Anterior cingulate cortex (tissue), 58 donors: ENCODE measurements around the gene ANO9.
A peak's percentile ranks its signal among the peaks of the same experiment; 100 is the strongest.

ENCODE experiments used
- DNase-seq, 58 donors: peaks; one replicate each; lab custom pipeline; 2025; lab: John Stamatoyannopoulos, UW

The ANO9 gene

DNA sequence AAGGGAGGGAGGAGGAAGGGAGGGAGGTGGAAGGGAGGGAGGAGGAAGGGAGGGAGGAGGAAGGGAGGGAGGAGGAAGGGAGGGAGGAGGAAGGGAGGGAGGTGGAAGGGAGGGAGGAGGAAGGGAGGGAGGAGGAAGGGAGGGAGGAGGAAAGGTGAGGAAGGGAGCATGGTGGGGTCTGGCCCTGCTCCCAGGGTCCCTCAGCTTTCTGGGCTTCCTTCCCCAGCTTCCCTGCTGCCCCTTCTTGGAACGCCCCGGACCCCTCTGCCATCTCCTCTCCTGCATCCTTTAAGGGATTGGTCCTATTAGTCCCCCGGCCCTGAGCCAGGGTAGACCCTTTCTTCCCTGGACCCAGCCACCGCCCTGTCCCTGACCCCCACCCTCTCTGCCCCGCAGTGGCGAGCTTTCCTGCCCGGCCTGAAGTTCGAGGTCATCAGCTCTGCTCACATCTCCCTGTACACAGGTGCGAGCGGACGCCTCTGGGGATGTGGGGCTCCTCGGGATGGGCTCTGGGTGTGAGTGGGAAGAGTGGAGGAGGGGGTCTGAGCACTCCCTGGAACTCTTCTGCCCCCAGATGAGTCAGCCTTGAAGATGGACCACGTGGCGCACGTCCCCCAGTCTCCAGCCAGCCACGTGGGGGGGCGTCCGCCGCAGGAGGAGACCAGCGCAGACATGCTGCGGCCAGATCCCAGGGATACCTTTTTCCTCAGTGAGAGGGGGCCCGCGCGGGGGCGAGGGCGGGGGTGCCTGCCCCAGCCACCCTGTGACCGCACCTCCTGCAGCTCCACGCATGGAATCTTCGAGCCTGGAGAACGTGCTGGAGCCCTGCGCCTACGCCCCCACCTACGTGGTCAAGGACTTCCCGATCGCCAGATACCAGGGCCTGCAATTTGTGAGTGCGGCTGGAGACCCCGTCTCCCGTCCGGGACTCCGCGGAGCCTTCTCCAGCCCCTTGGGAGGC, 66.5 kb downstream of the ANO9 start:
- DNase-seq: no peak

DNA sequence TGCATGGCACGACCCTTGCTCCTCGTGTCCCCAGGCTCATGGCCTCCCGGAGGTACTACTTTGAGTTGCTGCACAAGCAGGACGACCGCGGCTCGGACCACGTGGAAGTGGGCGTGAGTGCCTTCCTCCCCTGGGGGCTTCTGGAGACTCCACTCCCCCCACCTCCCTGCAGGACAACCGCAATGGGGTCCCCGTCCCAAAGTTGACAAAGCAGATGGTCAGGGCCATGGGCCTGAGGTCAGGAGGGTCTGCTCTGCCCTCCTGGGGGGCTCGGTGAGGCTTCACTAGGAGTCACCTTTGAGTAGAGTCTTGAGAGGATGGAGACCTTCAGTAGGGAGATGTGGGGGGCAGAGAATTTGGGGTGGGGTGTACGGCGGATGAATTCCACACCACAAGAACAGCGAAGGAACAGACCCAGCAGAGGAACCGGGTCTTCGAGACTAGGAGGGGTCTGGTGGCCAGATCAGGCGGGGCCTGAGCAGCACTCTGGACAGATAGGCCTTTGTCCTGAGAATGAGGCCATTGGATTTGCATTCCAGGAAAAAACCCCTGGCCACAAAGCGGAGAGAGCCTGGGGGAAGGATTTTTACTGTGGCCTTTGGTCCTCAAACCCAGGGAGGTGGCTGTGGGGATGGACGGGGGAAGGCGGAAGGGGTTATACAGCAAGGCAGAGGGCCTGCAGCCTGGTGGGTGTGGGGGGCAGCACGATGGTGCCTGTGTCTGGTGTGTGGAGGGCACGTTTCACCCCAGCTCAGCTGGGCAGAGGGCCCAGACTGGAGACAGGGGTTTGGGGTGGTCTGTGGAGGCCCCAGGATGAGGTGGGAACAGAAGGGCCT, 67.9 kb downstream of the ANO9 start:
- DNase-seq: peak in 41 of 58 donors; percentile 17 to 81 (median 59)

DNA sequence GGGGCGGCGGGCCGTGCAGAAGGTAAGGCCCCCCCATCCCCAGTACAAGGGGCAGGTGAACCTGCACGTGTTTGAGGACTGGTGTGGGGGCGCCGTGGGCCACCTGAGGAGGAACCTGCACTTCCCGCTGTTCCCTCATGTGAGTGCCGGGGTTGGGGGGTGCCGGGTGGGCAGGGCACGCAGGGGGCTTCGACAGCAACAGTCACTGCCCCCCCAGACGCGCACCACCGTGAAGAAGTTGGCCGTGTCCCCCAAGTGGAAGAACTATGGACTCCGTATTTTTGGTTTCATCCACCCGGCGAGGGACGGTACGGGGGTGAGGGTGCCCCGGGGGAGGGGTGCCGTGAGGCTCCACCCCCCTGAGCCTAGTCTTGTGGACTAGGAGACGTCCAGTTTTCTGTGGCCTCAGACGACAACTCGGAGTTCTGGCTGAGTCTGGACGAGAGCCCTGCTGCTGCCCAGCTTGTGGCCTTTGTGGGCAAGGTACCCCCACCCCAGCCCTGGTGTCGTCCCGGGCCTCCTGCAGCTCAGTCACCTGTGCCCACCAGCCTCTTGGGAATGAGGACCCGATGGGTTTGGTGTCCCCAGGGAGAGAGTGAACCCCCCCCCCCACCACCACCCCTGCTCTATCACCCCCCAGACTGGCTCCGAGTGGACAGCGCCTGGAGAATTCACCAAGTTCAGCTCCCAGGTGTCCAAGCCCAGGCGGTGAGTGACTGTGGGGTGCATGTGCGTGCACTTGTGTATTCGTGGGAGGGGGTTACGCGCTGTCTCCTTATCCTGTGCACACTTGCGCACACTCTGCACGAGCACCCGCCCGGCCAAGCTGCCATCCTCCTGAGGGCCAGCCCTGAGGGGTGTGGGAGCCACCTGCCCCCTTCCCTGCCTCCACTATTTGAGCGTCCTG, 68.7 kb downstream of the ANO9 start:
- DNase-seq: no peak

DNA sequence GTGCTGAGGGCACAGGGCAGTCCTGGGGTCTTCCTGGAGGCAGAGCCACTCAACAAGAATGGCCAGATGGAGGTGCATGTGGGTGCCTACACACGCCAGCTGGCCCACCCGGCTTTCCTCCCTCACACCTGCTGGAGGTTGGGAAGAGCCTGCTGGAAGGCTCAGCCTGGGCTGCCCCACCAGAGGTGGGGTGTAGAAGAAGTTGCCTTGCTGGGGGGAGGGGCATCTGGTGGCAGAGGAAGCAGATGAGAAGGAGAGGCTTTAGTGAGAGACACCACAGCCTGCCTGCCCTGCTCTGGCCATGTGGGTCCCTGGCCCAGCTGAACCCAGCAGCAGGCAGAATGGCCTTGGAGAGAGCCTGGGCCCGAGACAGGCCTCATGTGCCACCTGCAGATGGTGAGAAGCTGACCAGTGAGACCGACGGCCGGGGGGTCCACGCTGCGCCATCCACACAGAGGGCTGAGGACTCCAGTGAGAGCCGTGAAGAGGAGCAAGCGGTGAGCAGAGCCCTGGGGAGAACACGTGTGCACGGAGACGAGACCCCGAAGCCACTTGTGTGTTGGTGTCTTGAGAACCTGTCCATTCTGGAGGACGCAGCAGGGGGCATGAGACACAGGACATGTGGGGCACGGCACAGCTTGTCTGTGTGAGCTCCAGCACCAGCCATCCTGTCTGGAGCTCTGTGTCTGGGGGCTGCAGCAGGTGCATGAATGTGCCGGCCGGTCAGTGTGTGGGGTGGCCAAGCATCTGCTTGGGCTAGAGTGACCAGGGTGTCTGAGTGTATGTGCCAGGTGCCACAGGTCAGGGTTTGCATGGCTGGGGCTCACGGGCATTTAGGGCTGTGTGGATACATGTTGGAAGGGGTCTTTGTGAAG, 69.9 kb downstream of the ANO9 start:
- DNase-seq: no peak

DNA sequence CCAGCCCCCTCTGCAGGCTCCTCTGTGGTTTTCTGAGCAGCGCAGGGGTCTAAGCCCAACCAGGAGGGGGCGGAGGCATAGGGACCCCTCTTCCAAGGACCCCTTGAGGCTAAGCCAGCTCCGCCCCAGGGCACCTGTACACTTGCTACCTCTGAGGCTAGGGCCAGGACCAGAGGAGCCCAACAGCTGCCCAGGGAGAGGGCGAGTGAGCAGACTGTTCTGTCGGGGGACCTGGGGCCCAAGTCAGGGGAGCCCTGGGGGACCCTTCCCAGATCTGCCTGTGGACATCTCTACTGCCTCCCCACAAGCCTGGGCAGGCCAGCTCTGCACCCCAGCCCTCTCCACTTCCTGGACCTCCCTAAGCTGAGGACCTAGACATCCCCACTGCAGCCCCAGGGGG, 70.8 kb downstream of the ANO9 start:
- DNase-seq: no peak

DNA sequence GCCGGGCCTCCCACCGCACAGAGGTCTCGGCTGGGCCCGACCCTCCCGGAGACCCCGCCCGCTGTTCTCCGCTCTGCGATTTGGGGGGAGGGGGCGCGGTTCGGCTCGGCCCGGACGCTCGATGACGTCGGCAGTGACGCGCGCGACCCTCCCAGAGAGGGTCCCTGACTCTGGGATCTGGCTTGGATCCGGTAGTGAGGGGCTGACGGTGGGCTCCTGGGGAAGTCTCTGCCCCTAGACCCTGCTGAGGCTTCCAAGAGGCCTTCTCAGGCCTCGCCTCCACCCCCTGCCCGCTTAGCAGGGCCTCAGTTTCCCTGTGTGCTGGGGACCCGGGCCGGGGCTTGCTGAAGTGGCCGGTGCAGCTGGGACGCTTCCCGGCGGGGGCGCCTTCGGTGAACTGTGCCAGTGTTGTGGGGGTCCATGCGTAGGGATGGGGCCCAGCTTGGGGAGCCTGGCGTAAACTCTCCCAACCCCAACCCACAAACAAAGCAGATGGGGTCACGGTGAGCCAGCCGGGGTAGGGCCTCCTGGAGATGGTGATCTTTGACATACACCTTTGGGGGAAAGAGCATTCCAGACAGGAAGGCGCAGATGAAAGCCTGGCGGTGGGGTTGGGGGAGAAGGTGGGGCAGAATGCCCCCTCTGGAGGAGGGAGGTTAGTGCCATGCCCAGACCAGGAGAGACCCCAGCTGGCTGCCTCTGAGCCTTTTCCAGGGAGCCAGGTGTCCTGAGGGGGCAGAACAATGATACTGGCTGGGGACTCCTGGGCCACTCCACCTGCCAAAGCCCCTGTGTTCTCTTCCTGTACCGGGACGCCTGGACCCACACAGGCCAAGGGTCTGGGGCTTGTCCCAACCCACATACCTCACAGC, 71.5 kb downstream of the ANO9 start:
- DNase-seq: peak in 1 of 58 donors; percentile 33

DNA sequence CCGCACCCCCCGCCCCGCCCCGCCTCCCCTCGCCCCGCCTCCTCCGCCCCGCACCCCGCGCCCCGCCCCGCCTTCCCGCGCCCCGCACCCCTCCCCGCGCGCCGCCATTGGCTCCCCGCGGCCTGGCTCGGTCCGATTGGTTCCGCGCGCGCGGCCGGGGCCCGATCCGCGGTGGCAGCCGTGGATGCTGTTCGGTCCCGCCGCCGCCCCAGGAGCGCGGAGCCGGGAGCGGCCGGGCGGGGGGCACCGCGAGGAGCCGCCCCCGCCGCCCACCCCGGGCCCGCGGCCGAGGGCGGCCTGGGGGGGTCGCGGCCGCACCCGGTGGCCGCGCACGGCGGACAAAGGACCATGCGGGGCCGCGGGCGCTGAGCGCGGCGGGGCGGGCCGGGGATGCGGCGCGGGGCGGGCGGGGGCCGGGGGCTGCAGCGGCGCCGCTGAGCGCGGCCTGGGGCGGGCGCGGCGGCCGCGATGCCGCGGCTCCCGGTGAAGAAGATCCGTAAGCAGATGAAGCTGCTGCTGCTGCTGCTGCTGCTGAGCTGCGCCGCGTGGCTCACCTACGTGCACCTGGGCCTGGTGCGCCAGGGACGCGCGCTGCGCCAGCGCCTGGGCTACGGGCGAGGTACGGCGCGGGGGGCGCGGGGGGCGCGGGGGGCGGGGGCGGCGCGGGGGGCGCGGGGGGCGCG, 72.3 kb downstream of the ANO9 start, which contains the start of gene B4GALNT4:
Gene B4GALNT4 (plus strand): TSS at position 164 of the 683 bp plus-strand sequence. CDS start 305 bp downstream, at position 469.
- DNase-seq: peak in 47 of 58 donors; percentile 19 to 82 (median 58)

DNA sequence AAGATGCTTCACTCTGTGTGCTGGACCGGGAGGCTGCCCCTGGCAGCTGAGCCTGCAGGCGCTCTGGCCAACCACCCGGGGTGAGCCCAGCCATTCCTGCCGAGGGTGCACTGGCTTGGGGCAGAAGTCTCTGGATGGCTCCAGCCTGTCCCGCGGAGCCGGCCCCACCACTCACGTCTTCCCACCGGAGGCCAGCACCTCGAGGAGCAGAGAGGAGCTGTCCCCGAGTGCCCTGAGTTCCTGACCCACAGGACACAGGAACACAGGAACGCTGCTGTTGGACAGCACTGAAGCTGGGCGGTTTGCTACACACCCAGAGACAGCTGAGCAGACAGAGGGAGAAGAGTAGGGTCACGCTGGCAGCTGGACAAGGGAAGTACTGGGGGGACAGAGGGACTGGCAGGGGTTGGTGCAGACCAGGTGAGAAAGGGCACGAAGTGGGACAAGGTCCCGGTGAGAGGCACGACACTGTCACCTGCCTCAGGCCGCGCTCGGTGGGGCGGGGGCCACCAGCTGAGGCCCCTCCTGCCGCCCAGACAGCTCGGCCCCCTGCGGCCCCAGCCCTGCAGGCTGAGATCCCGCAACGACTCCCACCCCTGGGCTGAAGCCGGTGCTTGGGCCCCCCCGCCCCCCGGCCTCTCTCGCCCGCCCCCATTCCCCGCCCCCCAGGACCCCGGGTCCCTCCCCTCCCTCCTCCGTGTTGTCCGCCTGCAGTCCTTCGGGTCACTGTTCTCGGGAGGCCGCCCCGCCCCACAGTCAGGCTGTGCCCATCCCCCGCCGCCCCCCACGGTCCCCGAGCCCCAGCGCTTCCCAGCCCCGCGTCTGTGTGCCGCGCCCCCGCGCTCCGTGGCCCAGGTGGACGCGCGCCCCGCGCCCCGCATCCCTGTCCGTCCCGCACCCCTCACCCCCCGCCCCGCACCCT, 73.1 kb downstream of the ANO9 start:
- DNase-seq: peak in 3 of 58 donors; percentile 16 to 57 (median 42)

DNA sequence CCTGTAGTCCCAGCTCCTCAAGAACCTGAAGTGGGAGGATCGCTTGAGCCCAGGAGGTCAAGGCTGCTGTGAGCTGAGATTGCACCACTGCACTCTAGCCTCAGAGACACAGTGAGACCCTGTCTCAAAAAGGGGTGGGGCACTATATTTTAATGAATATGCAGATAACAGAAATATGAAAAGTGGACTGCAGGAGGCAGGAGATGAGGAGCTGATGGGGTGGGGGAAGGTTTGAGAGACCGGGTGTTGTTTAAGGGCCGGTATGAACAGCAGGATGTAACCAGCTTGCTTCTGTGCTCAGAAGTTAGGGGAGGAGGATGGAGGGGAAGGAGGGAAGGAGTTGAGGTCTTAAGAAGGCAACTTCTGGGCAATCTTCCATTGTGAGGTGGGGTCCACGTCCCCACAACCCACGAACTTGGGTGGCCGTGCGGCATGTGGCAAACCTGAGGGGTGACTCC, 73.8 kb downstream of the ANO9 start:
- no peak for DNase-seq
